PFSK-1 (cell line): Measurements from ENCODE around the gene SAPCD2.

Experiments
- POLR2AphosphoS5 ChIP-seq: IDR thresholded peaks from 2 replicates; pipeline ENCODE4 v1.6.1; 2012; ENCODE audit warnings: low read depth, mild to moderate bottlenecking, control low read depth, low read length, moderate library complexity
- REST ChIP-seq, 2 experiments: IDR thresholded peaks; 2 replicates each; pipeline versions ENCODE4 v1.6.1 to v1.8.0; 2011 to 2012; ENCODE audit warnings: low read depth in 2 of 2, low read length in 2 of 2, control low read depth in 1 of 2, inconsistent platforms in 1 of 2, mild to moderate bottlenecking in 1 of 2, moderate library complexity in 1 of 2; ENCODE audit not compliant: insufficient read depth in 1 of 2
- TAF1 ChIP-seq: IDR thresholded peaks from 2 replicates; pipeline ENCODE4 v1.6.1; 2012; ENCODE audit warnings: low read length, control low read depth, borderline replicate concordance; ENCODE audit not compliant: insufficient read depth

DNA sequence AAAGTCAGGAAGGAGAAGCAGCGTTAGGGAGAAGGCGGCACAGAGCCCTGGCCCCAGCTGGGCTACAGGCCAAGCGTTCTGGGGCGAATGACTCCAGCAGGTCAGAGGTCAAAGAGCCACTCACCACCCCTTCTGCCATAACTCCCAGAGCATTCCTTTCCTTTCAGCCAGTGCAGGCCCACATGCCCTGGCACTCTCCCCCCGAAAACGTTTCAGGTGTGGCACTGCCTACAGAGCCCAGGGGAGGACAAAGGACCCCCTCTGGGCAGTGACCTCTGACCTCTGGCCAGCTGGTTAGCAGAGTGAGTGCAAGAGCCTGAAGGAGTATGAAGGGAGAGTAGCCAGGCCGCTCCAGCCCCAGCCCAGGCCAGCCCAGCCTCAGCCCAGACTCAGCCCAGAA, 47.2 kb downstream of the SAPCD2 start:
- TF ChIP-seq TAF1 (no peak), REST (IDR thresholded peaks at IDR 0.05; ENCODE audit: insufficient read depth in 1 of 2, low read depth in 2 of 2, low read length in 2 of 2) (no peak), POLR2AphosphoS5 (no peak)
